ENCODE data around the gene ZNF350.
"Not testable (repeated sequence)": the region's sequence is repeated elsewhere in the genome, so short reads cannot be mapped to it uniquely, and the experiment has no call there.

ZNF350 gene

GRCh38 chr19:51975787-51976186, 10.9 kb downstream of the ZNF350 start:
- H3K36me3 ChIP-seq (ENCODE audit: control insufficient read depth, insufficient read depth, low read length); H3K4me3 ChIP-seq (ENCODE audit: low read length); H3K27ac ChIP-seq (ENCODE audit: low read length); H3K4me1 ChIP-seq (ENCODE audit: control insufficient read depth, insufficient read depth, low read length); H3K27me3 ChIP-seq (ENCODE audit: control insufficient read depth, insufficient read depth, low read length); DNase-seq (ENCODE audit: low read depth, low spot score): not testable (repeated sequence)
- no CpG with 5 or more reads among the region's 17 CpGs for WGBS (ENCODE audit: insufficient coverage, insufficient read length)
- H3K9me3 ChIP-seq (ENCODE audit: control insufficient read depth, insufficient read depth, low read length) = peaks cover 10% of the 10 kb centered on the region

DNA sequence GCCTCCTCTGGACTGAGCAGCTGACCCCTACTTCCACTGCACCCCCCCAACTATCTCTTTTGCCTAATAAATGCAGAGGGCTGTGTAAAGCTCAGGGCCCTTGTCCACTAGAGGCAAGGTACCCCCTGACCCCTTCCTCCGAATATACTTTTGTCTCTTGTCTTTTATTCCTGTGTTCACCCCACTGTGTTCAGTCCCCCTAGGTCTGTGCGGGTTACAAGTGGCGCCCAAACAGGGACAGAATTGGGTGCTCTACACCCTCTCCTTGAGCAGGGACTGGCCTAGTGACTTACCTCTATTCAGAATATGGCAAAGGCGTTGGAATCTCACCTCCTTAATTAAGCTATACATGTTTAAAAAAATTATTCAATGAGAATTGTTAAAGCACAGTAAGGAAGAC, 15.0 kb downstream of the ZNF350 start:
- Histone ChIP-seq H3K9me3 (ENCODE audit: control insufficient read depth, insufficient read depth, low read length) (peaks cover 12% of the 10 kb centered on the region), H3K4me1 (ENCODE audit: control insufficient read depth, insufficient read depth, low read length) (no peaks in the 10 kb centered on the region), H3K27ac (ENCODE audit: low read length) (no peak overlapping the region), H3K27me3 (ENCODE audit: control insufficient read depth, insufficient read depth, low read length) (no peaks in the 10 kb centered on the region), H3K4me3 (ENCODE audit: low read length) (no peak overlapping the region), H3K36me3 (ENCODE audit: control insufficient read depth, insufficient read depth, low read length) (peaks cover 16% of the 10 kb centered on the region; the same call in 1 of the 2 replicates)
- no CpG with 5 or more reads among the region's 4 CpGs for WGBS (ENCODE audit: insufficient coverage, insufficient read length)
- no peak for DNase-seq (ENCODE audit: low read depth, low spot score)

DNA sequence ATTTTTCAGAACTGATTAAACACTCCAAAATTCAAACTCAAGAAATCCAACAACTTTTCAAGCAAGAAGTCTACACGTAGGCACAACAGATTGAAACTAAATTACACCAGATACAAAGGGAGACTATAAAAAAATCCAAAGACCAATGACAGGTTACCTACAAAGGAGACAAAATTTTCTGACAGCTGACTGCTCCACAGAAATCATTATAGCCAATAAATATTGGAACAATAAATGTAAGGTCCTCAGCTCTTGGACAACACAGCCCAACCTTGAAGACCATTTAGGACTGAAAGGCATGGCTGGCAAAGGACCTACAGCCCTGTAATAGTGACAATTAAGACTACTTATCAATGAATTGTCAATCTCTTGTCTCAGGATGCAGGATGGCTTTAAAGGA, 15.9 kb downstream of the ZNF350 start:
- DNase-seq (ENCODE audit: low read depth, low spot score) = no peak
- no CpG with 5 or more reads among the region's 1 CpG for WGBS (ENCODE audit: insufficient coverage, insufficient read length)
- H3K4me3 ChIP-seq (ENCODE audit: low read length) = no peak overlapping the region
- H3K36me3 ChIP-seq (ENCODE audit: control insufficient read depth, insufficient read depth, low read length) = peaks cover 16% of the 10 kb centered on the region; the same call in 1 of the 2 replicates
- peaks cover 12% of the 10 kb centered on the region for H3K9me3 ChIP-seq (ENCODE audit: control insufficient read depth, insufficient read depth, low read length)
- H3K27me3 ChIP-seq (ENCODE audit: control insufficient read depth, insufficient read depth, low read length) = no peaks in the 10 kb centered on the region
- H3K27ac ChIP-seq (ENCODE audit: low read length) = no peak overlapping the region
- no peaks in the 10 kb centered on the region for H3K4me1 ChIP-seq (ENCODE audit: control insufficient read depth, insufficient read depth, low read length)

GRCh38 chr19:51965583-51965982, 21.1 kb downstream of the ZNF350 start:
- H3K36me3 ChIP-seq (ENCODE audit: control insufficient read depth, insufficient read depth, low read length) = peaks cover 14% of the 10 kb centered on the region; the same call in 1 of the 2 replicates
- no CpG with 5 or more reads among the region's 5 CpGs for WGBS (ENCODE audit: insufficient coverage, insufficient read length)

GRCh38 chr19:51960621-51961233, 25.9 kb downstream of the ZNF350 start:
- H3K27me3 ChIP-seq (ENCODE audit: control insufficient read depth, insufficient read depth, low read length); H3K4me3 ChIP-seq (ENCODE audit: low read length); H3K4me1 ChIP-seq (ENCODE audit: control insufficient read depth, insufficient read depth, low read length); H3K36me3 ChIP-seq (ENCODE audit: control insufficient read depth, insufficient read depth, low read length); H3K9me3 ChIP-seq (ENCODE audit: control insufficient read depth, insufficient read depth, low read length); H3K27ac ChIP-seq (ENCODE audit: low read length); DNase-seq (ENCODE audit: low read depth, low spot score): not testable (repeated sequence)
- WGBS (ENCODE audit: insufficient coverage, insufficient read length) = no CpG with 5 or more reads among the region's 7 CpGs

More at GRCh38 chr19:51965583-51965982, 21.1 kb downstream of the ZNF350 start:
- Histone ChIP-seq H3K4me1 (ENCODE audit: control insufficient read depth, insufficient read depth, low read length) (no peaks in the 10 kb centered on the region), H3K4me3 (ENCODE audit: low read length) (no peak overlapping the region), H3K27me3 (ENCODE audit: control insufficient read depth, insufficient read depth, low read length) (no peaks in the 10 kb centered on the region), H3K27ac (ENCODE audit: low read length) (no peak overlapping the region), H3K9me3 (ENCODE audit: control insufficient read depth, insufficient read depth, low read length) (peaks cover 1% of the 10 kb centered on the region; the same call in 1 of the 2 replicates)
- no peak for DNase-seq (ENCODE audit: low read depth, low spot score)

- peaks cover 3% of the 10 kb centered on the region; the same call in 1 of the 2 replicates for H3K36me3 ChIP-seq (ENCODE audit: control insufficient read depth, insufficient read depth, low read length)
- DNase-seq (ENCODE audit: low read depth, low spot score) = no peak
- no peaks in the 10 kb centered on the region for H3K9me3 ChIP-seq (ENCODE audit: control insufficient read depth, insufficient read depth, low read length)
- no peak overlapping the region for H3K27ac ChIP-seq (ENCODE audit: low read length)
- no peak overlapping the region for H3K4me3 ChIP-seq (ENCODE audit: low read length)
- H3K27me3 ChIP-seq (ENCODE audit: control insufficient read depth, insufficient read depth, low read length) = no peaks in the 10 kb centered on the region
- H3K4me1 ChIP-seq (ENCODE audit: control insufficient read depth, insufficient read depth, low read length) = no peaks in the 10 kb centered on the region
- WGBS (ENCODE audit: insufficient coverage, insufficient read length) = no CpG with 5 or more reads among the region's 4 CpGs
Observed at GRCh38 chr19:51959791-51960190, 26.8 kb downstream of the ZNF350 start.

DNA sequence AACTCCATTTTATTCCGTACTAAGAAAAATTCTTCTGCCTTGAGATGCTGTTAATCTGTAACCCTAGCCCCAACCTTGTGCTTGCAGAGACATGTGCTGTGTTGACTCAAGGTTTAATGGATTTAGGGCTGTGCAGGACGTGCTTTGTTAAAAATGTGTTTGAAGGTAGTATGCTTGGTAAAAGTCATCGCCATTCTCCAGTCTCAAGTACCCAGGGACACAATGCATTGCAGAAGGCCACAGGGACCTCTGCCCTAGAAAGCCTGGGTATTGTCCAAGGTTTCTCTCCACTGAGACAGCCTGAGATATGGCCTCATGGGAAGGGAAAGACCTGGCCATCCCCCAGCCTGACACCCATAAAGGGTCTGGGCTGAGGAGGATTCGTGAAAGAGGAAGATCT, 28.8 kb downstream of the ZNF350 start:
- no CpG with 5 or more reads among the region's 4 CpGs for WGBS (ENCODE audit: insufficient coverage, insufficient read length)
- not testable (repeated sequence) for DNase-seq (ENCODE audit: low read depth, low spot score); H3K27ac ChIP-seq (ENCODE audit: low read length); H3K4me3 ChIP-seq (ENCODE audit: low read length); H3K4me1 ChIP-seq (ENCODE audit: control insufficient read depth, insufficient read depth, low read length); H3K9me3 ChIP-seq (ENCODE audit: control insufficient read depth, insufficient read depth, low read length); H3K27me3 ChIP-seq (ENCODE audit: control insufficient read depth, insufficient read depth, low read length); H3K36me3 ChIP-seq (ENCODE audit: control insufficient read depth, insufficient read depth, low read length)

DNA sequence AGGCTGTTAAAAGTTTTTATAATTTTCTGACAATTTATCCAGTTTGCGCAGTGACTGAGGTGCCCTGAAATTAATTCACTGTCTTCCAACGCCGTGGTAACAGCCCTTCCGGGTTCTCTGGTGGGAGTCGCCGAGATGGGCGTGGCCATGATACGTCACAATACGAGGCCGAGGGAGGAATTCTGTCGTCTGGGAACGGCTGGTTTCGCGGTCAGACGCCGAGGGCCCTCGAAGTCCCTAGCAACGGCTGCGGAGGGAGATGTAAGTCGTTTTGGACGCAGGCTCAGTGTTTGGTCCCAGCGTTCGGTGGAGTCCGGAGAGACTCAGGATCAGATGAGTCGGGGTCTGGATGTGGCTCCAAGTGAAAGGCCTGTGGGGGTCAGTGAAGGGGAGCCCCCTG, 37.7 kb downstream of the ZNF350 start:
- WGBS (ENCODE audit: insufficient coverage, insufficient read length) = no CpG with 5 or more reads among the region's 25 CpGs
- no peaks in the 10 kb centered on the region for H3K4me1 ChIP-seq (ENCODE audit: control insufficient read depth, insufficient read depth, low read length)
- no peak overlapping the region for H3K27ac ChIP-seq (ENCODE audit: low read length)
- H3K9me3 ChIP-seq (ENCODE audit: control insufficient read depth, insufficient read depth, low read length) = peaks cover 18% of the 10 kb centered on the region
- no peaks in the 10 kb centered on the region for H3K27me3 ChIP-seq (ENCODE audit: control insufficient read depth, insufficient read depth, low read length)
- no peak for DNase-seq (ENCODE audit: low read depth, low spot score)
- peaks cover 16% of the 10 kb centered on the region for H3K36me3 ChIP-seq (ENCODE audit: control insufficient read depth, insufficient read depth, low read length)
- no peak overlapping the region for H3K4me3 ChIP-seq (ENCODE audit: low read length)

- DNase-seq (ENCODE audit: low read depth, low spot score) = no peak
- Histone ChIP-seq H3K4me1 (ENCODE audit: control insufficient read depth, insufficient read depth, low read length) (no peaks in the 10 kb centered on the region), H3K4me3 (ENCODE audit: low read length) (no peak overlapping the region), H3K9me3 (ENCODE audit: control insufficient read depth, insufficient read depth, low read length) (peaks cover 20% of the 10 kb centered on the region), H3K27me3 (ENCODE audit: control insufficient read depth, insufficient read depth, low read length) (no peaks in the 10 kb centered on the region), H3K27ac (ENCODE audit: low read length) (no peak overlapping the region), H3K36me3 (ENCODE audit: control insufficient read depth, insufficient read depth, low read length) (peaks cover 33% of the 10 kb centered on the region)
- WGBS (ENCODE audit: insufficient coverage, insufficient read length) = no CpG with 5 or more reads among the region's 1 CpG
Observed at GRCh38 chr19:51946602-51947001, 40.0 kb downstream of the ZNF350 start.

DNA sequence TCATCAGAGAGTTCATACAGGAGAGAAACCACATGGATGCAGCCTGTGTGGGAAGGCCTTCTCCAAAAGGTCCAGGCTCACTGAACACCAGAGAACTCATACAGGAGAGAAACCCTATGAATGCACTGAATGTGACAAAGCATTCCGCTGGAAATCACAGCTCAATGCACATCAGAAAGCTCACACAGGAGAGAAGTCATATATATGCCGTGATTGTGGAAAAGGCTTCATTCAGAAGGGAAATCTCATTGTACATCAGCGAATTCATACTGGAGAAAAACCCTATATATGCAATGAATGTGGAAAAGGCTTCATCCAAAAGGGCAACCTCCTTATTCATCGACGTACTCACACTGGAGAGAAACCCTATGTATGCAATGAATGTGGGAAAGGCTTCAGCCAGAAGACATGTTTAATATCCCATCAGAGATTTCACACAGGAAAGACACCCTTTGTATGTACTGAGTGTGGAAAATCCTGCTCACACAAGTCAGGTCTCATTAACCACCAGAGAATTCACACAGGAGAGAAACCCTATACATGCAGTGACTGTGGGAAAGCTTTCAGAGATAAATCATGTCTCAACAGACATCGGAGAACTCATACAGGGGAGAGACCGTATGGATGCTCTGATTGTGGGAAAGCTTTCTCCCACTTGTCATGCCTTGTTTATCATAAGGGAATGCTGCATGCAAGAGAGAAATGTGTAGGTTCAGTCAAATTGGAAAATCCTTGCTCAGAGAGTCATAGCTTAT, 41.7 kb downstream of the ZNF350 start:
- Histone ChIP-seq H3K4me1 (ENCODE audit: control insufficient read depth, insufficient read depth, low read length) (no peaks in the 10 kb centered on the region), H3K9me3 (ENCODE audit: control insufficient read depth, insufficient read depth, low read length) (peaks cover 22% of the 10 kb centered on the region), H3K36me3 (ENCODE audit: control insufficient read depth, insufficient read depth, low read length) (peaks cover 44% of the 10 kb centered on the region), H3K27me3 (ENCODE audit: control insufficient read depth, insufficient read depth, low read length) (no peaks in the 10 kb centered on the region), H3K27ac (ENCODE audit: low read length) (no peak overlapping the region), H3K4me3 (ENCODE audit: low read length) (no peak overlapping the region)
- WGBS (ENCODE audit: insufficient coverage, insufficient read length) = no CpG with 5 or more reads among the region's 7 CpGs
- DNase-seq (ENCODE audit: low read depth, low spot score) = no peak

Measured in iPS DF 6.9 (cell line).